Epithelial cell of esophagus (primary cell): ENCODE results near the gene PXDC1.
A peak's percentile ranks its signal among the peaks of the same experiment; 100 is the strongest.

Experiments used
- DNase-seq: peaks from one replicate; pipeline ENCODE4 v3.0.0; 2010; ENCODE audit warnings: low read depth
- H3K4me3 ChIP-seq: 2 replicates; pipeline ENCODE4 v1.5.1; 2011; ENCODE audit warnings: mild to moderate bottlenecking, low read length, control low read depth
- CTCF ChIP-seq: IDR thresholded peaks from 2 replicates; pipeline ENCODE4 v1.5.1; 2011; ENCODE audit warnings: low read depth, mild to moderate bottlenecking, low read length, control low read depth, inconsistent platforms; ENCODE audit not compliant: insufficient read depth; ENCODE audit errors: missing control alignments

Gene PXDC1

GRCh38 chr6:3796719-3797041 is 45.2 kb upstream of the PXDC1 start:
- no peak overlapping the region for H3K4me3 ChIP-seq
- no peak for TF ChIP-seq CTCF
- DNase-seq = no peak

- no peak for TF ChIP-seq CTCF
- DNase-seq = peak; percentile 79
- no peak overlapping the region for H3K4me3 ChIP-seq
Observed at GRCh38 chr6:3795836-3796718, 44.6 kb upstream of the PXDC1 start.

- DNase-seq = no peak
- no peak overlapping the region for H3K4me3 ChIP-seq
Observed at GRCh38 chr6:3794092-3794491, 42.6 kb upstream of the PXDC1 start.

GRCh38 chr6:3793545-3793944 is 42.0 kb upstream of the PXDC1 start:
- no peak for DNase-seq
- H3K4me3 ChIP-seq = no peak overlapping the region
- TF ChIP-seq CTCF = no peak

More at GRCh38 chr6:3794092-3794491, 42.6 kb upstream of the PXDC1 start:
- TF ChIP-seq CTCF = no peak

- DNase-seq = no peak
- H3K4me3 ChIP-seq = no peak overlapping the region
- TF ChIP-seq CTCF = no peak
Observed at GRCh38 chr6:3791526-3792203, 40.2 kb upstream of the PXDC1 start.

GRCh38 chr6:3789896-3790558 is 38.5 kb upstream of the PXDC1 start:
- H3K4me3 ChIP-seq = no peak overlapping the region
- TF ChIP-seq CTCF = no peak
- DNase-seq = no peak
